Stimulated activated CD8-positive, alpha-beta memory T cell treated with anti-CD3 and anti-CD28 coated beads, Interleukin-15, amount 100 ng/mL, for 4 hours (primary cell): ENCODE results near the gene HLX.

Experiments
- DNase-seq, 2 donors: peaks; one replicate each; pipeline ENCODE4 v3.0.0-alpha.2; 2020; ENCODE audit warnings: low read depth in 2 of 2

HLX gene

GRCh38 chr1:220925707-220926106, 46.5 kb downstream of the HLX start:
- DNase-seq, result no peak

GRCh38 chr1:220926146-220926545, 46.9 kb downstream of the HLX start:
- no peak for DNase-seq

GRCh38 chr1:220927442-220927841, 48.2 kb downstream of the HLX start:
- no peak for DNase-seq

- DNase-seq, result no peak
Measured at GRCh38 chr1:220928320-220928719, 49.1 kb downstream of the HLX start.

GRCh38 chr1:220928725-220929300, 49.6 kb downstream of the HLX start:
- DNase-seq, result no peak

- DNase-seq, result no peak
Measured at GRCh38 chr1:220929304-220929703, 50.1 kb downstream of the HLX start.
